NCI-H345 (cell line): ENCODE data around the gene PRPF18.

ENCODE experiments used
- DNase-seq: peaks from one replicate; lab custom pipeline; 2025; lab: John Stamatoyannopoulos, UW

Gene PRPF18

GRCh38 chr10:13604357-13605040, 17.7 kb downstream of the PRPF18 start:
- DNase-seq = no peak

- no peak for DNase-seq
Measured at GRCh38 chr10:13608246-13608853, 21.6 kb downstream of the PRPF18 start.

GRCh38 chr10:13612654-13613373, 26.0 kb downstream of the PRPF18 start:
- no peak for DNase-seq

- DNase-seq = no peak
Measured at GRCh38 chr10:13613519-13613918, 26.8 kb downstream of the PRPF18 start.

- no peak for DNase-seq
Measured at GRCh38 chr10:13614530-13615332, 28.0 kb downstream of the PRPF18 start.

DNA sequence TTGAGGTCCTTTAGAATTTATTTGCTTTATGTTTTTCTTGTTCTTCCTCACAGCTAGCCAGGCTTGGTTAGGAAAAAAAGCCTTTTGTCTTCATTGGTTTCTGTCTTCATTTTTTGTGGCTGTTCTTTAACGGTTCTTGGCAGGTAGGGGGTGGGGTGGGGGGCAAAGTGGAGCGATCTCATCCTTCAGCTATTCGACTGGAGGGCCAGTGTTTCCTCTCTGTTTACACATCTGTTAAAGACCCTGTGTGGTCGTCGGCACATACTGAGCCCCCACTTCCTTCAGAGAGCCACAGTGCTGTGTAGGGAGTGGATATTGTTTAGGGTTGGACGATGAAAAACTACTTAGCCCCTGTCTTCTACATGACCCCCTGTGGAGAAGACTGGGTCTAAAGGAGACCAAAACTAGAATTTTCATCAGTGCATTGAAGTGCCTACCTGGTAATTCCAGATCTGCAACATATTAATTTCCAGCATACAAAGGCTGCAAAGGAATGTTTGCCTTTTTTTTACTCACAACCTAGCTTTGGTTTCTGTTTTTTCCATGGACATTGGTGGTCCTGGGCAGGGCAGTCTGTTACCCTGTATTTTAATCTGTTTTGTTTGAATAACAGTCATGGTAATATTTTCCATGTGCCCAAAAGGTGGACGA, 29.0 kb downstream of the PRPF18 start:
- DNase-seq = no peak

DNA sequence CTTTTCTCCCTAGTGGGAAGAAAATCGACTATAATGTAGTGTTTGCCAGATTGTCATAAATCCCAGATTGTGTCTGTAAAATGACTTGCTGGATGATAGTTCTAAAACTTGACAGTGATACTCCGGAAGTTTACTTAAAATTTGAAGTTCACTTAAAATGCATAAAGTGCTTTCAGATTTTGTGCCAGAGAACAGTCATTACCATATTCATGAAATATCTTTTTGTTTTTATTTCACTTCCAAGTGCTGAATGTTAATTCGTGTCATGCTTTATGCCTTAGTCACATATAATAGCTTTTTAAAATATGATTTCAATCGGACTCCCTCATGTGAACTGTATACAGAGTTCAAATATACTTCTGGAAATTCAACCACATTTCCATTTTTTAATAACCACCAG, 30.4 kb downstream of the PRPF18 start:
- DNase-seq = no peak

GRCh38 chr10:13621931-13622330, 35.2 kb downstream of the PRPF18 start:
- DNase-seq = no peak

GRCh38 chr10:13624630-13625029, 37.9 kb downstream of the PRPF18 start:
- DNase-seq = no peak

- DNase-seq = no peak
Measured at GRCh38 chr10:13627459-13628310, 40.9 kb downstream of the PRPF18 start.

DNA sequence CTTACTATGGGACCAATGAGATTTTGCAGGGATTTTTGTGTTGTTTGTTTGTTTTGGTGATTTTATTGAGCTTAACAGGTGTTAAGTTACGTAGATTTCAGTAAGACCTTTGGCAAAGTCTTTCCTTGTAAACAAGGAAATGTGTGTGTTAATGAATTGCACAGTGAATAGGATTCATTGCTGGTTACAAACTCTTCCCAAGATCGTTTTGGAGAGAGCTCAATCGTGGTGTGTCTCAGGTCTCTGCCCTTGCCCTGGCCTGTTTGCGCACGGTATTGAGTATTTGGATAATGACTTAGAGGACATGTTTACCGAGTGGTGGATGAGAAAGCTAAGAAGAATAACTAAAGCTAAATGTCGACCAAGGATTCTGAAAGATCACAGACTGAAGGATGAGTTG, 41.9 kb downstream of the PRPF18 start:
- no peak for DNase-seq

DNA sequence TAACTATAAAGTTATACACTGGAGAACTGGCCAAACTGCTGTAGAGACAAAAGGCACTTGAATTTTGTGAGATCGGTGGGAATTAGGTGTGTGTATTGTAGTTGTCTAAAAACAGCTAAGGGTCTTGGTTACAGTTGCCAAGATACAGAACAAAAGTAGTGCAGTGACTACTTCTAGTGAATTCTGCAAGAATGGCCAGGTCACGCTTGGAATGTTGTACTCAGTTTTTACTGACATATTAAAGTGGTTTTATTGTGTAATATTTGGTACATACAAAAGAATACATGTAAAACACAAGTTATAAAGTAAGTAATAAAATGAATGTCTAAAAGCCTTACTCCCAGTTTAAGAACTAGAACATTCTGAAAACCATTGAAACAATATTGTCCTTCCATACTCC, 42.4 kb downstream of the PRPF18 start:
- no peak for DNase-seq

DNA sequence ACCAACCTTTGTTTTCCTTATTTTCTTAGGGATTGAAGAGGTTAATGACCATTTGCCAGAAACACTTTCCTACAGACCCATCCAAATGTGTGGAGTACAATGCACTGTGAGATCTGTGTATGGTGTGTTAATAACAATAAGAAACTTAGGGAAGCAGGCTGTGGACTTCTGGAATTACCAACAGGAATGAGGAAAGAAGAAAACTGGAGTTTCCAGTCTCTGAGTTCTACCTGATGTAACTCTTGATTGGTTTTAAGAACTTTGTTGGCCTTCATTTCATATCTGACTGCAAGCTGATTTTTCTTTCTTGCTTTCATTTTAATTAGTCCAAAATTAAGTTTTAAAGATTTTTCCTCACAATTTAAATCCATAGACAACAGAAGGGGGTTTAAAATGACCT, 43.5 kb downstream of the PRPF18 start:
- no peak for DNase-seq

DNA sequence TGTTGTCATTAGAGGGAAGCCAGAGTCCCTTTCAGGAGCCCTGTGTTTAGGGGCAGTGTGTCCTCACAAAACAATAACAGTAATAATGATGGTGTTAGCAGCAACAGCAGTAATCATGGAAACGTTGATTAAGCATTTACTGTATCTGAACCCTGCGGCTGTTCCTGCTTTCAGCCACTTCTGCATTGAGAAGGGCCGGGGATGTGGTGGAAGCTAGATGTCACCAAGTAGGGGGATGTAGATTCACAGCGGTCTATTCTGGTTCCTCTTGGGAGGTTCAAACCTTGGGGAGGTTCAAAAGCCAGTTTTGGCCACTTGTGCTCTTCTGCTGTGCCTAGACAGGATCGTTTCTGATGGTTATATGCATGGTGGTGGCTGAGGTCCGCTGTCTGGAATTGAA, 44.8 kb downstream of the PRPF18 start:
- no peak for DNase-seq

GRCh38 chr10:13632440-13632839, 45.7 kb downstream of the PRPF18 start:
- no peak for DNase-seq

GRCh38 chr10:13632884-13633440, 46.2 kb downstream of the PRPF18 start:
- no peak for DNase-seq

DNA sequence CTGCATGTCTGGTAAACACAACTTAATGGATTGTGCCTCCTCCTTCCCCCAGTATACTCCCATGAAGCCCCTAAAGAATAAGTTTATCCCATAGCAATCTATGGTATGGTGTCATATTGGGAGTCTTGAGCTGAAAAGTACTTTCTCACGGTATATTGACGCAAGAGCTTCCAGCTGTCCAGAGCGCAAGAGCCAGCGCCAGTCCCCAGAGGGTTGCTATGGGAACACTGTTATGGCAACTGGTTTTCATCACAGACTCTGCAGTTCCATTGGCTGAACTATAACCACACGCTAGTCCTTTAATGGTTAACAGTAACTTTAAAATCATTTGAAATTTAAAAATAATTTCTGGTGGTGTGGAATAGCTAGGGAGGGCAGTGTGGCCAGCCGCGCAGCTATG, 46.9 kb downstream of the PRPF18 start:
- DNase-seq = no peak

DNA sequence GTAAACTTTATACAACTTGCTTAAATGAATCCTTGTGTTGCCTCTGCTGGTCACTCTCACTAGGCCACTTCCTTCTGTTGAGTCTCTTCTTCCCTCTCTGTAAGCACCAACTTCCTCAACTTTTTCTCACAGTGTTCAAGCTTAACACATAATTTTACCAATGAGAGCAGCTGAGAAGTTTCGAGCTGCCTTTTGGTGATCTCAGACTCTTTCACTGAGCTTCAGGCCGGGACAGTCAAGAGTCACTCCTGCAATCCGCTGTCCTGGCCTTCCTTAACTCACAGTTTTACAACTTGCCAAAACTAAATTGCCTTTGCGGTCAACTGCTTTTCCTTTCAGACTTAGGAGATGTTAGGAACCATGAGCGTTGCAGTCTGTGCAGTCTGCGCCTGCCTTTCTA, 47.4 kb downstream of the PRPF18 start:
- DNase-seq = no peak

DNA sequence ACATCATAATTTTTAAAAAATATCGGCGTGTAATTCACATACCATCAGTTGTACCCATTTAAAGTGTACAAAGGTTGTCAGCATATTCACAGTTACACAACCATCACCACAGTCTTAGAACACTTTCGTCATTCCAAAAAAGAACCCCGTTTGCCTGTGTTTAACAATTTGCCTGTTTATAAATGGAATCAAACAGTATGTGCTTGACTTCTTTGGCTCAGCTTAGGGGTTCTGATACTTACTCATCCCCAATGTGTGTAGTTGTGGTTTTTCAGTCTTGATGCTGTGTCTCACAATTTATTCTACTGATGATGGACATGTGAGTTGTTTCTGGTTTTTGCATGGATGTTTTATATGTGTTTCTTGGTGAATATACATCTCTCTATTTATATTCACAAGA, 50.0 kb downstream of the PRPF18 start:
- DNase-seq = no peak

DNA sequence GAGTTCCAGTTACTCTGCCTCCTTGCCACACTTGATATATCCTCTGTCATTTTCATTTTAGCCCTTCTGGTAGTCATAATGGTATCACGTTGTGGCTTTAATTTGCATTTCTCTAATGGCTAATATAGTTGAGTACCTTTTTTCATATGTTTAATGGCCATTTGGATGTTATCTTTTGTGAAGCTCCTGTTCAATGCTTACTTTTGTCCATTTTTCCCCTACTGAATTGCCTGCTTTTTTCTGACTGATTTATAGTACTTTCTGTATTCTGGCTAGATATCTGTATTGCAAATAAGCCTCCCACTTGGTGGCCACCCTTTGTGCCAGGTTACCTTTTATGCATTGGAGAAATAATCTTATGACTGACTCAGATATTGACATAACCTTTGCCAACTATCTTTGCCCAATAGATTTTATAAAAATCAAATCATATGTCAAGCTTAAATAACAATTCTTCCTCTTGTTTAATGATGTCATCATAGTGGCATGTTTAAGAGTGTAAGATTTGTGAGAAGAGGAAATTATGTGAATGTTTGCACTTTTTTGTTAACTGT, 50.6 kb downstream of the PRPF18 start:
- DNase-seq = no peak
